B cell (primary cell): ENCODE results near the gene STMP1. TPM values are rescaled to one million over a fixed set of nuclear protein-coding genes. Genes with fewer than 3 reads are reported as not detected.

Source experiments
- ATAC-seq: fragments of 200-7000 bp; cut with Tn5 transposase; one replicate; pipeline ENCODE4 v1.10.0; 2021; ENCODE audit warnings: low read depth, mild to moderate bottlenecking, moderate number of reproducible peaks, moderate library complexity
- CTCF ChIA-PET: fragments of 350-600 bp; sonication (Branson Sonifier 250); formaldehyde crosslinking; loops from one replicate; lab custom pipeline; 2021; ENCODE audit warnings: antibody characterized with exemption, inconsistent platforms; lab: Charles Lee
- POLR2A ChIA-PET: fragments of 350-600 bp; sonication (Branson Sonifier 250); formaldehyde crosslinking; loops from one replicate; lab custom pipeline; 2021; ENCODE audit warnings: antibody characterized with exemption; lab: Charles Lee
- DNase-seq: peaks from one replicate; pipeline ENCODE4 v3.0.0; 2013
- H2AFZ ChIP-seq: 2 replicates; pipeline ENCODE4 v1.6.1; 2012; ENCODE audit warnings: mild to moderate bottlenecking, low read depth, low read length; ENCODE audit not compliant: insufficient read depth, poor library complexity, severe bottlenecking
- H3K27ac ChIP-seq, 2 donors: 1 replicate in 1 of 2; 2 replicates in 1 of 2; pipeline ENCODE4 v1.5.1; 2012 to 2013; ENCODE audit warnings: low read length in 2 of 2, mild to moderate bottlenecking in 2 of 2, moderate library complexity in 1 of 2
- H3K27me3 ChIP-seq, 4 experiments: fragments of 200-600 bp in 1 of 4; sonication (generic) in 1 of 4; replicated peaks in 1 of 4; 1 replicate in 2 of 4; 2 replicates in 2 of 4; pipeline versions ENCODE4 v1.6.1 to v1.7.0; 2013 to 2016; ENCODE audit warnings: low read length in 3 of 4, mild to moderate bottlenecking in 2 of 4, mixed read lengths in 1 of 4, moderate library complexity in 1 of 4; ENCODE audit not compliant: insufficient read depth in 4 of 4, control insufficient read depth in 3 of 4; ENCODE audit errors: control extremely low read depth in 1 of 4
- H3K36me3 ChIP-seq, 2 experiments: replicated peaks in 1 of 2; 1 replicate in 1 of 2; 2 replicates in 1 of 2; pipeline versions ENCODE4 v1.6.1 to v1.7.1; 2013; ENCODE audit warnings: low read length in 1 of 2; ENCODE audit not compliant: insufficient read depth in 2 of 2, control insufficient read depth in 1 of 2; ENCODE audit errors: control extremely low read depth in 1 of 2, extremely low read depth in 1 of 2
- H3K4me1 ChIP-seq, 2 donors: fragments of 200-600 bp in 1 of 2; sonication (generic) in 1 of 2; 1 replicate in 1 of 2; 2 replicates in 1 of 2; pipeline versions ENCODE4 v1.5.1 to v1.6.1; 2013 to 2017; ENCODE audit warnings: low read length in 2 of 2; ENCODE audit not compliant: control insufficient read depth in 2 of 2, insufficient read depth in 2 of 2
- H3K4me2 ChIP-seq: replicated peaks from 2 replicates; pipeline ENCODE3; 2012; ENCODE audit warnings: mild to moderate bottlenecking, low read depth, low read length; ENCODE audit not compliant: poor library complexity, severe bottlenecking
- H3K4me3 ChIP-seq, 5 experiments: fragments of 200-600 bp in 1 of 5; sonication (generic) in 1 of 5; 1 replicate in 3 of 5; 2 replicates in 2 of 5; pipeline versions ENCODE4 v1.5.1 to v1.7.0; 2011 to 2016; ENCODE audit warnings: low read length in 4 of 5, mild to moderate bottlenecking in 4 of 5, low read depth in 2 of 5, control low read depth in 1 of 5, moderate library complexity in 1 of 5; ENCODE audit not compliant: insufficient read depth in 1 of 5; ENCODE audit errors: control extremely low read depth in 1 of 5, extremely low read depth in 1 of 5
- H3K79me2 ChIP-seq: fragments of 200-600 bp; sonication (generic); one replicate; pipeline ENCODE4 v1.6.0; 2016; ENCODE audit warnings: low read length; ENCODE audit not compliant: control insufficient read depth, insufficient read depth
- H3K9ac ChIP-seq: fragments of 200-600 bp; sonication (generic); 2 replicates; pipeline ENCODE4 v1.6.1; 2017; ENCODE audit warnings: mild to moderate bottlenecking, low read length, moderate library complexity
- H3K9me3 ChIP-seq, 3 donors: one replicate each; pipeline versions ENCODE4 v1.6.1 to v1.7.1; 2013; ENCODE audit warnings: low read length in 2 of 3; ENCODE audit not compliant: control insufficient read depth in 2 of 3, insufficient read depth in 1 of 3; ENCODE audit errors: control extremely low read depth in 1 of 3
- H4K20me1 ChIP-seq: 2 replicates; pipeline ENCODE4 v1.6.0; 2012; ENCODE audit warnings: mild to moderate bottlenecking, low read length; ENCODE audit not compliant: insufficient read depth, control insufficient read depth, poor library complexity, severe bottlenecking
- H3K27ac Mint-ChIP-seq: one replicate; pipeline ENCODE4 v1.8.0; 2021; ENCODE audit warnings: mixed read lengths
- H3K27me3 Mint-ChIP-seq: one replicate; pipeline ENCODE4 v1.8.0; 2021; ENCODE audit warnings: mixed read lengths
- H3K4me1 Mint-ChIP-seq: one replicate; pipeline ENCODE4 v1.8.0; 2021; ENCODE audit warnings: mixed read lengths
- H3K4me3 Mint-ChIP-seq: one replicate; pipeline ENCODE4 v1.8.0; 2021; ENCODE audit warnings: mixed read lengths
- H3K9me3 Mint-ChIP-seq: one replicate; pipeline ENCODE4 v1.8.0; 2022; ENCODE audit warnings: mixed read lengths; ENCODE audit not compliant: insufficient read depth
- CTCF ChIP-seq: fragments of 200-600 bp; IDR thresholded peaks from one replicate; pipeline ENCODE4 v1.8.0; 2022; ENCODE audit warnings: antibody characterized with exemption, mild to moderate bottlenecking
- EZH2 ChIP-seq: IDR thresholded peaks from 2 replicates; pipeline ENCODE4 v1.6.1; 2012; ENCODE audit warnings: borderline replicate concordance, low read depth, mild to moderate bottlenecking, moderate library complexity, low read length; ENCODE audit not compliant: insufficient read depth, poor library complexity, severe bottlenecking
- WGBS: methylation state at CpG from one replicate; pipeline ENCODE4 v1.1.5; 2013; ENCODE audit warnings: missing lambda C conversion rate; ENCODE audit not compliant: insufficient coverage; 5-methylcytosine and 5-hydroxymethylcytosine counted together
- intact Hi-C: fragments of 100-400 bp; cut with micrococcal nuclease; formaldehyde crosslinking; loops from one replicate; pipeline ENCODE4 v1.10.0; 2022
- polyA plus RNA-seq: library from polyadenylated mRNA; depleted of rRNA; stranded (reverse); fragments of >200 nt; gene quantifications from 2 replicates; pipeline ENCODE4 v1.2.3, GENCODE V29; 2012
- total RNA-seq, 2 donors: library from RNA; stranded (reverse); fragments of 120-200 nt in 1 of 2; gene quantifications; 1 replicate in 1 of 2; 2 replicates in 1 of 2; pipeline versions ENCODE4 v1.2.3 to v1.2.4, GENCODE V29; 2013 to 2022

Gene STMP1
- total and polyA plus RNA-seq, 2 donors (not counting 1 experiment from before 2014, with no cell fraction given): 11.0 to 33.5 TPM

GRCh38 chr7:135659159-135659846, 3.0 kb upstream of the STMP1 start:
- DNase-seq: no peak
- Mint-ChIP-seq H3K4me3 (no peak overlapping the region), H3K27me3 (no peaks in the 10 kb centered on the region), H3K4me1 (peaks cover 18% of the 10 kb centered on the region), H3K27ac (no peak overlapping the region), H3K9me3 (no peaks in the 10 kb centered on the region)
- Histone ChIP-seq H3K79me2 (peaks cover 20% of the 10 kb centered on the region), H3K9me3 (no peaks in the 10 kb centered on the region), H3K4me2 (no peak overlapping the region), H3K4me3 (no peak overlapping the region), H3K4me1 (peaks cover 10 to 20% of the 10 kb centered on the region in 2 donors), H3K27ac (no peak overlapping the region), H4K20me1 (no peaks in the 10 kb centered on the region), H3K36me3 (no peaks in the 10 kb centered on the region), H2AFZ (no peak overlapping the region), H3K9ac (no peak overlapping the region), H3K27me3 (no peaks in the 10 kb centered on the region)
- ATAC-seq: no peak
- 80% methylated on average over 1 of the region's 9 CpGs for WGBS
- POLR2A ChIA-PET: interaction anchor here (0.6 kb wide), 1 partner anchor 186 kb away, joined by 3 read pairs; no protein-coding TSS in a partner anchor
- CTCF ChIA-PET: interaction anchor here (0.7 to 6.4 kb wide), 3 partner anchors 13 to 38 kb away, joined by 3 to 46 read pairs (median 8); no protein-coding TSS in a partner anchor
- intact Hi-C loops: no loop called here
- TF ChIP-seq CTCF (no peak), EZH2 (no peak)
